AG04449 (cell line): Measurements from ENCODE around the gene PPM1H.

Experiments
- CTCF ChIA-PET: fragments of 350-600 bp; formaldehyde crosslinking; extraction: SDS; loops from one replicate; lab custom pipeline; 2021; ENCODE audit warnings: antibody characterized with exemption; lab: Yijun Ruan, JAX
- POLR2A ChIA-PET: fragments of 400-600, 350-600 bp; formaldehyde crosslinking; extraction: SDS; loops from one replicate; lab custom pipeline; 2020; ENCODE audit warnings: antibody characterized with exemption, inconsistent platforms; lab: Yijun Ruan, JAX
- DNase-seq: peaks from one replicate; pipeline ENCODE4 v3.0.0-alpha.2; 2010; ENCODE audit warnings: low read depth, low spot score
- H3K4me3 ChIP-seq: 2 replicates; pipeline ENCODE4 v1.5.1; 2011; ENCODE audit warnings: low read depth, mild to moderate bottlenecking, control low read depth, low read length
- CTCF ChIP-seq: IDR thresholded peaks from one replicate; pipeline ENCODE4 v1.5.1; 2011; ENCODE audit warnings: mild to moderate bottlenecking, moderate library complexity, low read length, control low read depth, inconsistent platforms; ENCODE audit not compliant: insufficient read depth; ENCODE audit errors: missing control alignments

PPM1H gene

DNA sequence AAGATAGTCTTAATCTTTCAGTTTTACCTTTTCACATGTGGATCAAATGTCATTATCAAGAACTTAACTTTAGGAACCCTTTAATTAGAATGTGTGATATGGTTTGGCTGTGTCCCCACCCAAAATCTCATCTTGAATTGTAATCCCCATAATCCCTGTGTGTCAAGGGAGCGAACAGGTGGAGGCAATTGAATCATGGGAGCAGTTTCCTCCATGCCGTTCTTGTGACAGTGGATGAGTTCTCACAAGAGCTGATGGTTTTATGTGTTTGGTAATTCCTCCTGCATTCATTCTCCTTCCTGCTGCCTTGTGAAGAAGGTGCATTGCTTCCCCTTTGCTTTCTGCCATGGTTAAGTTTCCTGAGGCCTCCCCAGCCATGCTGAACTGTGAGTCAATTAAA, 307.8 kb downstream of the PPM1H start:
- ChIA-PET CTCF (interaction anchor here (3.0 kb wide), 1 partner anchor 167 kb away, joined by 12 read pairs; no protein-coding TSS in a partner anchor), POLR2A (interaction anchor here (1.5 kb wide), 1 partner anchor 76 kb away, joined by 3 read pairs; no protein-coding TSS in a partner anchor)
- no peak for DNase-seq
- no peak overlapping the region for H3K4me3 ChIP-seq
- TF ChIP-seq CTCF = no peak

GRCh38 chr12:62625228-62625627, 309.7 kb downstream of the PPM1H start:
- TF ChIP-seq CTCF = no peak
- ChIA-PET POLR2A (interaction anchor here (2.4 kb wide), 1 partner anchor 22 kb away, joined by 7 read pairs; no protein-coding TSS in a partner anchor), CTCF (interaction anchor here (0.7 to 1.5 kb wide), 5 partner anchors 20 to 188 kb away, joined by 3 to 4 read pairs (median 3); no protein-coding TSS in a partner anchor)
- no peak overlapping the region for H3K4me3 ChIP-seq
- no peak for DNase-seq

DNA sequence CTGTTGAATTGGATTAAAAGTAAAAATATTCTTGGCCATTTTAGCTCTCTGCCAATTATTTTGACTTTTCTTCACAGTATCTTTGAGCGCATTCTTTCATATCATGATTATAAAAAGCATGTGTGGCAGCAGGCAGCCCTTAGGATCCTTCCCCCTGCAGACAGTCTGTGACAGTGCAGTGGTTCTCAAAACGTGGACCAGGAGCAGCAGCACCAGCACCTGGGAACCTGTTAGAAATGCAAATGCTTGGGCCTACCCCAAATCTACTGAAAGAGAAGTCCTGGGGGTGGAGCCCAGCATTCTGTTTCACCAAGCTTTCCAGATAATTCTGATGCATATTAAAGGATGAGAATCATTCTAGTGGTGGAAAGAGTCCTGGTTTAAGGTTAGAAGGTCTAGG, 312.8 kb downstream of the PPM1H start:
- CTCF ChIA-PET = no interaction called here
- POLR2A ChIA-PET = interaction anchor here (1.0 to 1.1 kb wide), 2 partner anchors 19 to 81 kb away, joined by 3 read pairs; no protein-coding TSS in a partner anchor
- TF ChIP-seq CTCF = no peak

DNA sequence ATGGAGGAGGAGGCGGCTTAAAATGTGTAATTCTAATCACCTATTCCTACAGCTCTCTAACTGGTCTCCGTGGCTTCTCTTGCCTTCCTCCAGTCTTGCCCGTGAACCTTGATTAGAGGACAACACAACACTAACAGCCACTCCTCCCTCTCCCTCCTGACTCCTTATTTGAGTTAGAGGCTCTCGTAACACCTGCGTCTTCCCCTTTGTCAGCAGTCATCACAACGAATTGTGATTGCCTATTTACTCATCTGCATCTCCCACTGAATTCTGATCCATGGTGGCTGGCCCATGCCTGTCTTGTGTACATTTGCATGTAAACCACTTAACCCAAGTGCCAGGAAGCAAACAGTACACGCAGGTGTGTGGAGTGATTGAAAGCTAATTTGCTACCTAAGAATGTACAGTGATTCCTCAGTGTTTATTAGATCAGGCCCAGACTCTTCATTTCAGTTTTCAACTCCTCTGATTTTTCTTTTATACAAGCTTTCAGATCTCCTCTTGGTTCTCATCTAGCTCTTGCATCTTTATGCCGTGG, 313.8 kb downstream of the PPM1H start:
- no peak for DNase-seq
- H3K4me3 ChIP-seq = no peak overlapping the region
- CTCF ChIA-PET = interaction anchor here (1.0 to 1.7 kb wide), 3 partner anchors 40 to 177 kb away, joined by 4 to 5 read pairs (median 5); no protein-coding TSS in a partner anchor
- no peak for TF ChIP-seq CTCF
- POLR2A ChIA-PET = interaction anchor here (1.0 to 1.7 kb wide), 4 partner anchors 18 to 103 kb away, joined by 3 to 5 read pairs (median 3); no protein-coding TSS in a partner anchor

More for the DNA sequence above, 312.8 kb downstream of the PPM1H start:
- no peak for DNase-seq
- no peak overlapping the region for H3K4me3 ChIP-seq

GRCh38 chr12:62618930-62619329, 316.0 kb downstream of the PPM1H start:
- ChIA-PET POLR2A (interaction anchor here (0.9 kb wide), 1 partner anchor 9 kb away, joined by 3 read pairs; no protein-coding TSS in a partner anchor), CTCF (interaction anchor here (0.7 to 1.8 kb wide), 4 partner anchors 13 to 193 kb away, joined by 3 to 6 read pairs (median 4); no protein-coding TSS in a partner anchor)
- H3K4me3 ChIP-seq = no peak overlapping the region
- no peak for TF ChIP-seq CTCF
- no peak for DNase-seq

- no peak overlapping the region for H3K4me3 ChIP-seq
- no peak for DNase-seq
- TF ChIP-seq CTCF = no peak
- ChIA-PET CTCF (interaction anchor here (0.7 to 1.8 kb wide), 6 partner anchors 12 to 194 kb away, joined by 3 to 6 read pairs (median 4); no protein-coding TSS in a partner anchor), POLR2A (interaction anchor here (0.9 kb wide), 1 partner anchor 8 kb away, joined by 3 read pairs; no protein-coding TSS in a partner anchor)
Measured at GRCh38 chr12:62618319-62618718, 316.6 kb downstream of the PPM1H start.
